ENCODE measurements around the gene DDRGK1.
A peak's percentile ranks its signal among the peaks of the same experiment; 100 is the strongest.

Gene DDRGK1

DNA sequence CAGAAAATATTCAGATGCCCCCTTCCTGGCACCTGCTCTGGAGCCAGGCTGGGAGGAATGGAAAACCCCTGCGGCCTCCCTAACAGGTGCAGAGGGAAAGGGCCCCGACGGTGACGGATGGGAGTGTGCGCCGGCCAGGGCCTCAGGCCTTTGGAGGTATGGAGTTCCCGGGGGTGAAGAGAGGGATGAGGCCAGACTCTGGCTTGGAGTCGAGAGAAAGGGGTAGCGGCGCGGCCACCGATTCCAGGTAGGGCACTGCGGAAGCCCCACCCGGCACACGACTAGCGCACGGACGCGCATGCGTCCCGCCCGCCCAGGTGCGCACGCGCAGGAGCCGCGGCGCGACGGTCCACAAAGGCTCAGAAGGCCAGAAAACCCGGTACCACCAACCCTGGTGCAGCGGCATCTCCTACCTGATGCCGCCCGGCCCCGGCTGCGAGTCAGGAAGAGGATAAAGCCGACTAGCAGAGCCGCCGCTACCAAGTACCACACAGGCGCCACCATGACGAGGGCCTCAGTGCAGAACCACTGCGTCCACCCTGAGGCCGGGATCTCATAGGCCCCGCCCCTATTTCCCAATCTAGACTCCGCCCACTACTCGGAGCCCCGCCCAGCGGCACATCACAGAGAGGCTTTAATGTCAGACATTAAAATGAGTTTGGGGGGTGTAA is at the start of gene DDRGK1:
Gene DDRGK1 (minus strand): TSS at position 559 of the 671 bp plus-strand sequence. CDS start 55 bp downstream, at position 504.
- peak; percentile 70 for DNase-seq (ENCODE audit: low read depth)

- peak; percentile 24 for DNase-seq (ENCODE audit: low read depth)
These were observed 47.3 kb upstream of the DDRGK1 start for GRCh38 chr20:3251806-3252205.

- no peak for DNase-seq (ENCODE audit: low read depth)
These were observed 45.6 kb upstream of the DDRGK1 start for GRCh38 chr20:3250091-3250504.

DNA sequence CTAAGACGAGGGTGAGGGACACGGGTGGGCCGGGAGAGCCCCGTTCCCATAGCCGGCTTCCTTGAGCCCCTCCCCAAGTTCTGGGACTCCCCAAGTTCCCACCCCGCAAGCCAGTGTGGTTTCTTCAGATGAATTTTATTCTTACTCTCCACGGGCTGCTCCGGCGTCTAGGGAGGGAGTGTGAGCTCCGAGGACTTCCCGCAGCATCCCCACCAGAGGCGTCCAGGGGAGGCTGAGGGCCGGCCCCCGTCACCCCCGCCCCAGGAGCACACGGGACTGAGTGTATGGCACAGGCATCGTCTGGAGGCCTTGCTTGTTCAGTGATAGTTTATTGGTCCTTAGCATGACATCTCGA is 44.5 kb upstream of the DDRGK1 start:
- no peak for DNase-seq (ENCODE audit: low read depth)

DNA sequence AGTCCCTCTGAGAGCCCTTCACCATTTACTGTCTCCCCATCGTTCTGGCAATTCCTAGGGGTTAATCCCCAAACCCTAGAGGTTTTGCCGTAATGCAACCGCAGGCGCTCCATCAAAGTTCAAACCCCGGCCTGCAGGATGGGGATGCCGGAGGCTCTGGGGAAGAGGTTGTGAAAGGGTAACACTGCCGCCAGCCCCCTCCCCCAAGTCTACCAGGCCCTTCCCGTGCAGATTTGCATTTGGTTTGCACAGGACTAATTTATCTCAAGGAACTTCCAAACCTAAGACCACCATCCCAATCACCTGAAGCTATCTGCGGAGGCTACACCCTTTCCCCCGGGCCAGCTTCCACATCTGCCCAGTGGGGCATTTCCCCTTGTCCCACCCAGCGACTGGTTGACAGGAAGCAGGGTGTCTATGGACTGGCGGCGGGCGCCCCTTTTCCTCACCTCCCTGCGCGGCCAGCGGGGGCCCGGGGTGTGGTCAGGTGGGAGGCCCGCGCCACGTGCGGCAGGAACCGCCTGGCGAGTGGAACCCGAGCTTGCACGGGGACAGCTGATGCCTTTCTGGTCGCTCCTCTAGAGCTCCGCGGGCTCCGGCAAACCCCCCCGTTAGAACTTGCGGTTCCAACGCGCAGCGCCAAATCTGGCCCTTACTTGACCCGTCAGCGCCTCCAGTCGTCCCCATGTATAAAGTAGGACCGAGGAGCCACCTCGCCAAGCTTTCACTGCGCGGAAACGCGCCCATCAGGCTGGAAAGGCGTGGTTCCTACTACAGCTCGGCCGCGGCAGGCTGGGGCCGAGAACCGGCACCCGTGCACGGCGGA is 43.9 kb upstream of the DDRGK1 start:
- no peak for DNase-seq (ENCODE audit: low read depth)

- no peak for DNase-seq (ENCODE audit: low read depth)
These were observed 43.2 kb upstream of the DDRGK1 start for GRCh38 chr20:3247638-3248037.

DNA sequence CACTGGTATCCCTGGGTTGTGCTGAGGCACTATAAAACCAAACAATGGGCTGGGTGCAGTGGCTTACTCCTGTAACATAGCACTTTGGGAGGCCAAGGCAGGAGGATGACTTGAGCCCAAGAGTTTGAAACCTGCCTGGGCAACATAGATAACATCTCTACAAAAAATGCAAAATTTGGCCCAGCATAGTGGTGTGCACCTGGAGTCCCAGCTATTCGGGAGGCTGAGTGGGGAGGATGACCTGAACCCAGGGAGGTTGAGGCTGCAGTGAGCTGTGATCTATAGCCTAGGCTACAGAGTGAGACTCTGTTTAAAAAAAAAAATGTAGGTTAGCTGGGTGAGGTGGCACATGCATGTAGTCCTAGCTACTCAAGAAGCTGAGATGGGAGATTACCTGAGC is 42.2 kb upstream of the DDRGK1 start:
- DNase-seq (ENCODE audit: low read depth) = no peak

GRCh38 chr20:3245711-3246110 is 41.2 kb upstream of the DDRGK1 start:
- no peak for DNase-seq (ENCODE audit: low read depth)

GRCh38 chr20:3245156-3245555 is 40.7 kb upstream of the DDRGK1 start:
- no peak for DNase-seq (ENCODE audit: low read depth)

- no peak for DNase-seq (ENCODE audit: low read depth)
These were observed 40.1 kb upstream of the DDRGK1 start for GRCh38 chr20:3244613-3245012.

DNA sequence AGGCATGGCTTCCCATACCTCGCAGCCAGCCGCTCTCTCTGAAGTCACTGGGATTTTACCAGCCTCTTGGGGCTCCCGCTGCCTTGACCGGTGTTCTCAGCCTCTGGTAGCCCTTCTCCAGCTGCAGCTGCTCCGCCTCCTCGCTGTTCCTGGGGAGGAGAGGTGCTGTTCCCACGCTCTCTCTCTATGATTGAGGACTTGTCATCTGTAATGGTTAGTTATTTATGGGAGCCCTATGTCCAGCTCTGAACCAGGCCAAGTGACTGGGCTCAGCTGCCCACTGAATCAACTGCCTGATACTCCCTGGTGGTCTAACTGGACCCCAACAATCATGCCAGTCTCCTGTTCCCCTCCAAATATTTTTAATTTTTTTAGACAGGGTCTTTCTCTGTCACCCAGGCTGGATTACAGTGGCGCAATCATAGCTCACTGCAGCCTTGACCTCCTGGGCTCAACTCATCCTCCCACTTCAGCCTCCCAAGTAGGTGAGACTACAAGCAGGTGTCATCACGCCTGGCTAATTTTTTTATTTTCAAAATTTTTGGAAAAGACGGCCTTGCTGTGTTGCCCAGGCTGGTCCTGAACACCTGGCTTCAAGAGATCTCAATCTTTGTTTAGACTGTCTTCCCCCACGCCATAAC is 39.4 kb upstream of the DDRGK1 start:
- DNase-seq (ENCODE audit: low read depth) = no peak

GRCh38 chr20:3242172-3242692 is 37.8 kb upstream of the DDRGK1 start:
- no peak for DNase-seq (ENCODE audit: low read depth)

DNA sequence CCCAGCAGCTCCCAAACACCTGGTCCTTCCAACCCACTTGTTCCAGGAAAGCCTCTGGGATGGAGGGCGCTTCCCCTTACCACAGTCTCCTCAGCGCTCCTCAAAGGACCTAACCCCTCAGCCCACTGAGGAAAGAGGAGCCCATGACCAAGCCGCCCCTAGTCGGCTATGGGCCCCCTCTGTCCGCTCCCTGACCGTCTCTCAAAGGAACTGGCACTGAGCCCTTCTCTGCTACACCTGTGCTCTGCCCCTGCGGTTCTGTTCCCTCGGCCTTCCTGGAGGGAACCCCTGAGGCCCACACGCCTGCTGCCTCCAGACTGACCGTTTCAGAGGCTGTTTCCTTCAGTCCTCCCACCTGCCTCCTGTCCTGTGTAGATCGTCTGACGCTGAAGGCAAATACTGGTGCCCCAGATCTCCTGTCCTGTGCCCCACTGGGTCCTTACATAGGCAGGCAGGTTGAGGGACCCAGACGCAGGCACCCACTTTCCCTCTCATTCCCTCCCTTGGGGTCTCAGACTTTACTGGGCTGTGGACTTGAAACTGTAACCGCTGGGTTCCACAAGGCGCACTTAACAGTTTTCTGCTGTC is 36.4 kb upstream of the DDRGK1 start:
- no peak for DNase-seq (ENCODE audit: low read depth)

- no peak for DNase-seq (ENCODE audit: low read depth)
These were observed 35.6 kb upstream of the DDRGK1 start for GRCh38 chr20:3239867-3240775.

DNA sequence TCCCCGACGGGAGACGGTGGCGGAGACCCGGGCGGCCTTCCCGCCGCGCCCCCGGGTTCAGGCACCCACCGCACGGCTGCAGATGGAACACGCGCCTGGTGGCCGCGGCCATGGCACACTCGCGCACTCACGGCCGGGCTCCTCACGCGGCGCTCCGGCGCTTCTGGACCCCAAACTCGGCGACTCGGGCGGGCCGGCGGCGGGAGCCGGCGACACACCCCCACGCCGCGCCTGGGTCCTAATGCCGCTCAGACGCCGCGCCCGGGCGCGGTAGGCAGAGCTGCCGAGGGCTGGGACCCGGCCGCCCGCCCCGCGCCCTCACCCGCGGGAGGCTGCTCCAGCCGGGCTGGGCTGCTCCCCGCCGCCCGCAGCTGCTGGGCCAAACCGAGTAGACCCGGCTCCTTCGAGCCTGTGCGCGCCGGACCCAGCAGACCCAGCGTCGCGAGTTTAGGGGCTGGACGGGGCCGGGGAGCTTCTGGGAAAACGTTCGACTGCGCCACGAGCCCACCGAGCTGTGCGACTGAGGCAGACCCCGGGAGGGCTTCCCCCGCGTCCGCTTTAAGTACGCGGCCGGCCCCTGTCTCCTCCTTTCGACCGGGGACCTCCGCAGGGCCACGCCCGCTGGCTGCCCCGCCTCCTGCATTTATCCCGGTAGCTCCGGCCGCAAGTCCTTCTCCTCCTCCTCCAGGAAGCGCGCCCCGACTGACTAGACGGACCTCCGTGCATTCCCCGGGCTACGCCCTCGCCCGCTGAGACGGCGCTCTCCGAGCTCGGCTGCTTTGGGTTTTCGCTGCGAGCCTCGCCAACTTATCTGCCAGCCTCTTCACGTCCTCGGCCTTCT is 34.8 kb upstream of the DDRGK1 start, which contains the start of gene SLC4A11:
Gene SLC4A11 (minus strand): TSS at position 165 of the 841 bp plus-strand sequence. CDS start 53 bp downstream, at position 112.
- DNase-seq (ENCODE audit: low read depth) = peak; percentile 73

GRCh38 chr20:3238616-3239025 is 34.1 kb upstream of the DDRGK1 start:
- peak; percentile 39 for DNase-seq (ENCODE audit: low read depth)

DNA sequence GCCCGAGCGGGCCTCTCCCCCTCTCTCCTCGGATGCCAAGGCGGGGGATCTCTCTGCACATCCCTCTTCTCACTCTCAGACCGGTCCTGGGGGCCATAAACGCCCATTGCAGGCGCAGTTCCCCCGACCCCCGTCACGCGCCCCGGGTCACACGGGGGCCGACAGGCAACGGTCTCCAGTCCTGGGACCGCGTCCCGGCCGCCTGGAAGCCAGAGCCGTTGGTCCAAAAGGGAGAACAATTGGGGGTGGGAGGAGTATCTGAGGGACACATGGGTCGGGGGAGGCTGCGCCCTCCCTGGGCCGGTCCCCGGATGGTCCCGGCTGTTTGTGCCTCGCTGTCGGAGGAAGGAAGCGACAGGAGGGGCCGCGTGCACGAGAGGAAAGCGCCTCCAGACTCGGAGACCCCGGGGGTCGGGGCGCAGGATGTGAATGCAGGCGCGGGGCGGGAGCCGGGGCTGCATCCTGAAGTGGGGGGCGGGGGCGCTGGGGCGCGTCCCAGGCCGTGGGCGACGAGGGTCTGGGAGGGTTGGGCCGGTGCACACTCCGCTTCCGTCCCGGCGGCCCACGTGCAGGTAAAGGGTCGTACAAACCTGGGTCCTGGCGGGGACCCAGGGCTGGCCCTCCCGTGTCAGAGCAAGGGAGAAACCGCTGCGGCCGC is 33.6 kb upstream of the DDRGK1 start:
- DNase-seq (ENCODE audit: low read depth) = no peak

DNA sequence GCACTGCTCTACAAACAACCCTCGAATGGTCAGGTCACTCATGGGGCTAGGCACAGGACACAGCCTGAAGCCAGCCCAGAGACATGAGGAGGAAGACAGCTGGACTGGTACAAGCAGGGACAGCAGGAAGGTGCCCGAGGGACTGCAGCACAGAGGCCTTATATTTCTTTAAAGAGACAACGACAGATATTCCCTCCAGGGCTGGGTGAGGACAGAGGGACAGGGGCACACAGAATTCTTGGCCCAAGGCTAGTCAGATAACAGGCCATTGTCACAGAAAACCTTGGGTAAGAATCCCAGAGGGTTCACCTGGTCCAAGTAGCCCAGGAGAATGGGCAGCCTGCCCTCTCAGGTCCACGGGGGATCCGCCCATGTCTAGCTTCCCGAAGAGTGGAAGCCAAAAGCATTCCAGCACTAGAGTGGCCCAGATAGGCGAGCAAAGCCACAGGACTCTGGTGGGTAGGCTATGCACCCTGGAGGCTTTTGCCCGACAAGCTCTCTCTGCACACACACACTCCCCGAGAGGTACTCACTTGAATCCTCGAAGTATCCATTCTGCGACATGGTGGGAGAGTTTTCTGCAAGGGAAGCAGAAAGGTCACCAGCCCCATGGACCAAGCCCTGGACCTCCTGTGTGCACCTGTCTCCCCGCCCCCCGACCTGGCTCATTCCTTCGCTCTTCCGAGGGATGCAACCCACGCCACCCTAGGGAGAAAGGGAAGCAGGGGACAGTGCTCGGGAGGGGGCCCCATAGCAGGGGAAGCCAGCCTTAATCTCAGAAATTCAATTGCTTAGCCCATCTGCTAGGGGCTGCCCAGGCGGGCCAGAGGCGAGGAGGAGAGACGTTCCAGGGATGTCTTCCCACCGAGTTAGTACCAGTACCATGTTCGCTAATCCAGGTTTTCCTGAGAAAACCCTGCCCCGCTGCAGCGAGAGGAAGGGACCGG is 32.8 kb upstream of the DDRGK1 start:
- no peak for DNase-seq (ENCODE audit: low read depth)

Measured in fibroblast of gingiva (primary cell).